Measurements from ENCODE around the gene C6orf89. TPM values are rescaled to one million over a fixed set of nuclear protein-coding genes. Genes with fewer than 3 reads are reported as not detected.
A peak's percentile ranks its signal among the peaks of the same experiment; 100 is the strongest.

C6orf89 gene
- polyA plus RNA-seq, 1 donor from 2014 or later: 24.6 TPM

DNA sequence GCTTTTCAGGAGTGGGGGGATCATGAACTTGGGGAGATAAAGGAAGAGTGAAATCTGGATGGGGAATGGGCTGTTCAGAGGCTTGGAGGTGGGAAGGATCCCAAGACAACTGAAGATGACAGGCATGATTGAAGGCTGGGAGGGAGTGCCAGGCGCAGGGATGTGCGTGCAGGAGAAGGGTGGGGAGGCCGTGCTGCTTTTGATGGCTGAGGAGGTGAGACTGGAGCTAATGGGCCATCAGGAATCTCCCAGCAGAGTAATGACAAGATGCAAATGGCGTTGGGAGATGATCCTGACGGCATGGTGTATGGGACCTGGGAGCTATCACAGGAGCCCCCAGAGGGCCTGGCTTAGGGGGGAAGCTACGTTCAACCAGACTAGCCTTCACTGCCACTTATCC is 48.1 kb upstream of the C6orf89 start:
- H2AFZ ChIP-seq (ENCODE audit: low read depth, low read length): no peak overlapping the region
- H3K9ac ChIP-seq (ENCODE audit: low read length): no peak overlapping the region
- H3K9me3 ChIP-seq (ENCODE audit: low read length): no peaks in the 10 kb centered on the region
- H3K79me2 ChIP-seq (replicated peaks; ENCODE audit: insufficient read depth, low read length): no peaks in the 10 kb centered on the region
- no peaks in the 10 kb centered on the region for H3F3A ChIP-seq (ENCODE audit: insufficient read depth, low read length, poor library complexity, severe bottlenecking)
- peak overlapping the region; percentile 44 for H3K27ac ChIP-seq (ENCODE audit: low read length)
- no peaks in the 10 kb centered on the region for H3K9me2 ChIP-seq (ENCODE audit: insufficient read depth, low read length)
- no peak overlapping the region for H3K4me2 ChIP-seq (ENCODE audit: low read length)
- no peaks in the 10 kb centered on the region for H4K20me1 ChIP-seq (ENCODE audit: insufficient read depth)
- no peaks in the 10 kb centered on the region for H3K36me3 ChIP-seq (ENCODE audit: insufficient read depth, low read length)
- peaks cover 25% of the 10 kb centered on the region for H3K27me3 ChIP-seq (ENCODE audit: insufficient read depth, low read depth, low read length)
- H3K4me3 ChIP-seq (ENCODE audit: low read length): peak overlapping the region; percentile 82
- TF ChIP-seq EP300 (conservative IDR thresholded peaks at IDR 0.05; ENCODE audit: poor library complexity, severe bottlenecking) (peak; percentile 43), POLR2AphosphoS5 (IDR thresholded peaks at IDR 0.05) (no peak)

GRCh38 chr6:36838896-36839748 is 46.6 kb upstream of the C6orf89 start, which contains the start of gene CPNE5:
TSS of gene CPNE5 (minus strand) at chr6:36839444. CDS start at chr6:36839377, 67 bp downstream.
- H2AFZ ChIP-seq (ENCODE audit: low read depth, low read length): peak within 1 kb of the TSS; percentile 65
- H3F3A ChIP-seq (ENCODE audit: insufficient read depth, low read length, poor library complexity, severe bottlenecking): no peaks in the 10 kb centered on the region
- peaks cover 25% of the 10 kb centered on the region for H3K27me3 ChIP-seq (ENCODE audit: insufficient read depth, low read depth, low read length)
- TF ChIP-seq REST (IDR thresholded peaks at IDR 0.05; ENCODE audit: borderline replicate concordance): no peak
- TF ChIP-seq POLR2AphosphoS5 (IDR thresholded peaks at IDR 0.05): no peak
- no peak for TF ChIP-seq SMC3 (conservative IDR thresholded peaks at IDR 0.05; ENCODE audit: poor library complexity)
- no peak for TF ChIP-seq CTCF (IDR thresholded peaks at IDR 0.05; ENCODE audit: poor library complexity, severe bottlenecking)
- no peak for TF ChIP-seq RAD21 (conservative IDR thresholded peaks at IDR 0.05)
- TF ChIP-seq TAF1 (IDR thresholded peaks at IDR 0.05; ENCODE audit: low read depth): no peak
- H3K4me2 ChIP-seq (ENCODE audit: low read length): peak within 1 kb of the TSS; percentile 82
- H3K9me3 ChIP-seq (ENCODE audit: low read length): no peaks in the 10 kb centered on the region
- H3K79me2 ChIP-seq (replicated peaks; ENCODE audit: insufficient read depth, low read length): no peaks in the 10 kb centered on the region
- no peaks in the 10 kb centered on the region for H4K20me1 ChIP-seq (ENCODE audit: insufficient read depth)
- H3K4me3 ChIP-seq (ENCODE audit: low read length): peak within 1 kb of the TSS; percentile 82
- H3K9ac ChIP-seq (ENCODE audit: low read length): peak within 1 kb of the TSS; percentile 71
- H3K9me2 ChIP-seq (ENCODE audit: insufficient read depth, low read length): no peaks in the 10 kb centered on the region
- peak within 1 kb of the TSS; percentile 33 for H3K27ac ChIP-seq (ENCODE audit: low read length)
- no peaks in the 10 kb centered on the region for H3K36me3 ChIP-seq (ENCODE audit: insufficient read depth, low read length)

All from neural cell (in vitro differentiated cells).